Right hindlimb (tissue), 1 donor: ENCODE results near the gene BMPR1B.
A peak's percentile ranks its signal among the peaks of the same experiment; 100 is the strongest.
"Not testable (repeated sequence)": the region's sequence is repeated elsewhere in the genome, so short reads cannot be mapped to it uniquely, and the experiment has no call there.

ENCODE experiments used
- DNase-seq: peaks from one replicate; pipeline ENCODE4 v3.0.0-alpha.2; 2018

The BMPR1B gene

GRCh38 chr4:95157596-95157995 is 399.8 kb downstream of the BMPR1B start:
- no peak for DNase-seq

GRCh38 chr4:95158045-95158444 is 400.3 kb downstream of the BMPR1B start:
- DNase-seq, result no peak

GRCh38 chr4:95158626-95159025 is 400.9 kb downstream of the BMPR1B start:
- DNase-seq, result no peak

- DNase-seq, result no peak
These were observed 401.6 kb downstream of the BMPR1B start for GRCh38 chr4:95159384-95159783.

- no peak for DNase-seq
These were observed 404.2 kb downstream of the BMPR1B start for GRCh38 chr4:95161781-95162469.

GRCh38 chr4:95162867-95163266 is 405.1 kb downstream of the BMPR1B start:
- DNase-seq, result no peak

- DNase-seq, result peak; percentile 36
These were observed 408.3 kb downstream of the BMPR1B start for GRCh38 chr4:95165926-95166524.

- no peak for DNase-seq
These were observed 410.1 kb downstream of the BMPR1B start for GRCh38 chr4:95167805-95168204.

- no peak for DNase-seq
These were observed 412.4 kb downstream of the BMPR1B start for GRCh38 chr4:95170176-95170575.

GRCh38 chr4:95171377-95171776 is 413.6 kb downstream of the BMPR1B start:
- DNase-seq, result not testable (repeated sequence)

- no peak for DNase-seq
These were observed 421.2 kb downstream of the BMPR1B start for GRCh38 chr4:95178938-95179337.

GRCh38 chr4:95180531-95181242 is 422.9 kb downstream of the BMPR1B start:
- DNase-seq, result no peak

GRCh38 chr4:95181243-95181995 is 423.7 kb downstream of the BMPR1B start:
- DNase-seq, result no peak

- no peak for DNase-seq
These were observed 424.2 kb downstream of the BMPR1B start for GRCh38 chr4:95181996-95182306.

- DNase-seq, result no peak
These were observed 426.1 kb downstream of the BMPR1B start for GRCh38 chr4:95183656-95184408.

- DNase-seq, result no peak
These were observed 428.9 kb downstream of the BMPR1B start for GRCh38 chr4:95186666-95187065.

GRCh38 chr4:95188701-95189370 is 431.1 kb downstream of the BMPR1B start:
- no peak for DNase-seq

GRCh38 chr4:95190751-95191436 is 433.1 kb downstream of the BMPR1B start:
- DNase-seq, result peak; percentile 34

- DNase-seq, result no peak
These were observed 433.8 kb downstream of the BMPR1B start for GRCh38 chr4:95191537-95191936.

GRCh38 chr4:95193391-95194224 is 435.9 kb downstream of the BMPR1B start:
- peak; percentile 42 for DNase-seq

- no peak for DNase-seq
These were observed 439.6 kb downstream of the BMPR1B start for GRCh38 chr4:95197353-95197752.
